NCI-H2107 treated with DMSO at 0.1 percent for 48 hours (cell line): Measurements from ENCODE around the gene ANKRD60.

Experiments
- DNase-seq: peaks from one replicate; lab custom pipeline; 2025; ENCODE audit not compliant: unreplicated experiment; lab: John Stamatoyannopoulos, UW

Gene ANKRD60

DNA sequence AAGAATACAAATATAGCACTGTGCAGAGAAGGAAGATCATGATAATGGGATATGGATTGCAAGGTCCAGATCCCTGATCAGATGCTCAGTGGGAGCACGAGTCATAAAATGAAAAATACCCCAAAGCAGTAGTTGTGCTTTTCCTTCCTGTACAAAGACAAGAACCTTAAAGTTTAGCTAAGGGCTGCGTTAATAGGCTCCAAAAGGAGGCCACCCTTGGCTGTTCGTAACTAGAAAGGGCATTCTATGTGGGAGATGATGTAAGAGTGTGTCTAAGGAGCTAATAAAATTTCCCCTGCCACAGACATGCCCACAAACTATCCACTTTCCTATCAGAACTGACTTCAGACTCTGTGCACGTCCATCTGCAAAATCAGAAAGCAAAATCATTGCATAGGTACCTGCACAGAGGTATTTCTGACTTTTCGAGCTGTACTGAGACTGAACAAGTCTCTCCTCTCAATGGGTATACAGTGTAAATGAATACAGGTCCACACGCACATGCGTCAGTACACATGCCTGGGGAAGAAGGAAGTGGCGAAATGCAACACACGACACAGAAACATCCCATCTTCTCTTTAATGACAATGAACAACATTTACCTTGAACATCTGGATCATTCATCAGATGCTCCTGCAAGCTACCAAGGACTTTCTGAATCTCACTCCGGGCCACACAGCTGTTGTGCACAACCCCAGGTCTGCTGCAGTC, 16.9 kb upstream of the ANKRD60 start:
- no peak for DNase-seq

GRCh38 chr20:58244517-58245030, 16.1 kb upstream of the ANKRD60 start:
- DNase-seq = no peak

DNA sequence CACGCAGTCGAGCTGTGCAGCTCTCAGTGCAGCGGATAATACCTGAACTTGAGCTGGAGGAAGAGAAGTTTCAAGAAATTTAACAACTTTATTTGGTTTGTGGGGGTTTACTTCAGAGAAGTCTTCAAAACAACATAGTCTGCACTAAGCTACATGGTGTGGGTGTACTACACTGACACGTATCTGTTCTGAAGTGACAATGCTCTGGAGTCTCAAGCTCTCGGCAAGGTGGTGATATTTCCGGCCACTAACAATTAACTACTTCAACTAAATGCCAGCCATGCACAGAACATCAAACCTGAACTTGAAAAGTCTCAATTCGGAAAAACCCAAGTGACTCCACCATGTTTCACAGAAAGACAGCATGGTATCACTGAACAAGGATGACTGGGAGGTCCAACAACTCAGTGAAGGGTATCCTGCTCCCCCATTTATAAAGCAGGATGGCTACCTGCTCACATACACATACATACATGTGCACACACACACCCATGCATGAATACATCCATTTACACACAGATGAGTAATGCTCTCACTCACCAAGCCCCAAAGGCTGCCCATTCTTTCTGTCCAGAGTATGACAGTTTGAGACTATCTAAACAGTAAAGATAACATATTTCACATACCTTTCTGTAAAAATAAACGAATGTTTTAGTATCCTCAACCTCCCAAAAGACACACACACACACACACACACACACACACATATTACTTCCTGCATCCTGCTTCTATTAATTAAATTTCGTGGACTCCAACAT, 15.4 kb upstream of the ANKRD60 start:
- DNase-seq = no peak

DNA sequence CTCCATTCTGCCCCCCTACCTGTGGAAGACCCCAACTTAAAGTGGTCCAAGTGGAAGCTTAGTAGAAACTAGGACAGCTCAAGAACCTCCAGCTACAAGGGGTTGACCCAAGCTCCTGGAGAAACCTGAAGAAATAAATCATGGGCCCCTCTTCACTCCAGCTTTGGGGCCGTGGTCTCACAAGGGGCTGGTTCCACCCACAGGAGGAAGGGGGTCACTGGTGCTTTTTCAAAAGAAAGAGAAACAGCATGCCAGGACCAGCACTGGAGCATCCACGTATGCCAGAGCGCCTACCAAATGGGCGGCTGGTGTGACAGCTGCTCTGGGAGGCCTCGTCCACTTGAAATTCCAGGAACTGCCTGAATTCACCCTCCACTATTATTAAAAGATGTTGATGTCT, 14.4 kb upstream of the ANKRD60 start:
- DNase-seq = no peak

- no peak for DNase-seq
Measured at GRCh38 chr20:58241766-58242465, 13.5 kb upstream of the ANKRD60 start.

DNA sequence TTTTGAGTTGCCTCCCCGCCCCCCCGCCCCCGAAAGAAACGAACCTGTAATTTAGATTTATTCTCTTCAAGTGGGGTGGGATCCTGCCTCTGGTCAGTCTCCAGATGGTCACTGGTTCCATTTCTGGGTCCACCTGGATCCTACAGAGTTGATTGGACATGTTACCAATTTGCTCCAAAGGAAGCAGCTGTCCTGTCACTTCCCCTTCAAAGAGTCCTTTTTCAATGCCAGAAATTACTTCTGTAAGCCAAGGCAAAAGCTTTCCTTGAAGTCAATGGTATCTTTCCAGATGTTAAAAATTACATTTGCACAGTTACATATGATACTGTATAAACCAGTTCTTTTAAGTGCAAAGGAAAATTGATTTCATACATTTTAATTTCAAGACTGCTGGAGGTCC, 12.0 kb upstream of the ANKRD60 start:
- no peak for DNase-seq

GRCh38 chr20:58239216-58239615, 10.8 kb upstream of the ANKRD60 start:
- no peak for DNase-seq

DNA sequence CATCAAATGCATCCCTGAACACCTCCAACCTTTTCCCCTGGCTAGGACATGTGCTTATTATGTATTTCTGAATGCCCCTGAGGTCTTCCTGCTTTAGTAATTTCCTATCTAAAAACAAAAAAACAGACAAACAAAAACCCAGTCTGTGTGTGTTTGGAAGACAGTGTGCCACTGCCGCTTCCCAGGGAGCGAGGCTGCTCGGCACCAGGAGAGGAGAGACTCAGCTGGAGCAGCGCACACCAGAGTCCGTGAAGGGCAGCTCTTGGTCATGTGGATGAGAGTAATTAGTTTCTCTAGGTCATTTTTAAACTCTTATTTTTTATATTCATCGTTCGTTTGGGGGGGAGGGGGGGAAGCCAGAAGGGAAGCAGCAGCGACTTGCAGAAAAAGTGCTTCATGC, 10.0 kb upstream of the ANKRD60 start:
- DNase-seq = no peak

DNA sequence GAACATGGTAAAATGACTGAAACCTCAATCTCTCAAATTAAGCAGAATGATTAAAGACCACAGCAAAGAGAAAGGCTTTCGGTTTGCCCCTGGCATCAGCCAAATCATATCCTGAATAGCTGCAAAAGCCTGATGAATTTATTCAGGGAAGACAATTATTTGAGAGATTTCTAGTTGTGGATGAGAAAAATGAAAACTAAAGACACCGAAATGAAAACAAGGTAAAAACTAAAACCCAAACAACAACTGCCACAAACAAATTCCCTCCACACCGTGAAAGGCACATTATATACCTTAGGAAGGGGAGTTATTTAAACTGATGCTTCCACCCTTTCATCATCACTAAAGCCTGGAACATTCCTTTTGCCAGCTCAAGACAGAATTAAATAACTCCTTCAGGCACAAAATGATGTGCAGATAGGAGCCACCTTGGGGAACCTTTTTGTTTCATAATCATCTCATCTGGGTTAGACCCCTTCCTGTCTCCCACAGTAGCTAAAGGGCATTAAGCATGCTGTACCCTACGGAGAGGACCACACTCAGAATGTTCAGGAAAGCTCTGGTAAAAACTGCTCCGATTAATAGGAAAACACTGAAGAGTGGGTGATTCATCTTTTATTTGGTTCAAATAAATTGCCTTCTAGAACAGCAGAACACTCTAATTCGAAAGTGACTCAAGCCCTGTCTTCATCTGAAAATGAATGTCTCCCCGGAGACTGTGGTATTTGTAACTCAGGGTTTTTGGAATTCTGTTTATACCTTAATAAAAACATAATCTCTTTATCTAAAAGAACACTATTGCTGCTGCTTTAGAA, 9.1 kb upstream of the ANKRD60 start:
- no peak for DNase-seq

DNA sequence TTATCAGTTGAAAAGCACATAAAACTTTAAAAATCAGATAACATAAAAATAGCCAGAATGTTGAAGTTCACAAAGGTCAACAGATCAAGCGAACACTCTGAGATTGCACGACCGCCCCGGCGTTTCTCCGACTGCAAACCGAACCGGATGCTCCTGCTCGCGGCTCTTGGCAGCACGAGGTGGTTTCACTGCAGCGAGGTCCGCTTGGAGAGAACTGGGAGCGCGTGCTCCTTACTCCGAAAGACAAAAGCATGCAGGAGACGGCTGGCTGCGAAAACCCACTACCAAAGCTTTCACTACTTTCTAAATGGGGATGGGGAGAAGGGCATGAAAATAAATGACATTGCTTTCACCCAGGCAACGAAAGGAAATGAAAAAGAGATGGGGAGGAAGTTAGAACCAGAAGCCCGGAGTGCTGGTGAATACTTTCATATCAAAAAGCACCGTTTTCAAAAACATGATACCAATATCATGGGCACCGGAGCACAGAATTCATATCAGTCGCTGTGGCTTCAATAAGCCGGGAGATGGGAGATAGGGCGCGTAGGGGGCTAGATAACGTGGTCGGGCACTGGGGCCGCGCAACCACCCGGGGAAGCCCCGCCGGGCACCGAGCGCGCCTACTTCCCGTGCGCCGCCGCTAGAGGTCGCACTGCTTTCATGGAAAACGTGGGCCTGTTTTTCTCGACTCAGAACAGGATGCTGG, 8.3 kb upstream of the ANKRD60 start:
- peak; percentile 28 for DNase-seq

GRCh38 chr20:58235010-58235409, 6.6 kb upstream of the ANKRD60 start:
- no peak for DNase-seq

DNA sequence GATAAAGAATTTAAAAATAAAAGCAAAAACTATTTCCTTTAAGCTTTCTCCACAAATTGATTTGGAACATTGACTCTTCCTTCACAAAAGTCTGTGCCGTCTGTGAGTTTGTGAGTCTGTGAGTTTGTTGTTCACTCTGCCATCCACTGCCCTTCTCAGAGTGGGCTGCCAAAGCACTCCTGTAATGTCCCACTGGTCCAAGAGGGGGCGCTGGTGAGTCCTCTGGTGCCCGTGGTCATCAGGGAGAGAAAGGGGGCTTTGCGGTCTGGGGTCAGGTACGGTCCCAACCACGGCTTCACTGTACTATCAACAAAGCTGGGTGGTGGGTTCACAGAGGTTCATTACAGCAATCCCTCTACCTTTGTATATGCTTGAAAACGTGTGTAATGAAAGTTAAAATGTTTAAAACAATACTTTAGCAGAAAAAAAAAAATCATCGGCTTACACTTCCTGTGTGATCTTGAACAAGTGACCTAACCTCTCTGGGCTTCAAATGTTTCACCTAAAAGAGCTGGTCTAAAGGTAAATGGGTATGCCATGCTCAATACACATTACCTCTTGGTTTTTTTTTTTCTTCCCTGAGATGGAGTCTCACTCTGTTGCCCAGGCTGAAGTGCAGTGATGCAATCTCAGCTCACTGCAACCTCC, 5.6 kb upstream of the ANKRD60 start:
- no peak for DNase-seq

- no peak for DNase-seq
Measured at GRCh38 chr20:58233393-58233792, 4.9 kb upstream of the ANKRD60 start.

- no peak for DNase-seq
Measured at GRCh38 chr20:58231683-58232082, 3.2 kb upstream of the ANKRD60 start.

DNA sequence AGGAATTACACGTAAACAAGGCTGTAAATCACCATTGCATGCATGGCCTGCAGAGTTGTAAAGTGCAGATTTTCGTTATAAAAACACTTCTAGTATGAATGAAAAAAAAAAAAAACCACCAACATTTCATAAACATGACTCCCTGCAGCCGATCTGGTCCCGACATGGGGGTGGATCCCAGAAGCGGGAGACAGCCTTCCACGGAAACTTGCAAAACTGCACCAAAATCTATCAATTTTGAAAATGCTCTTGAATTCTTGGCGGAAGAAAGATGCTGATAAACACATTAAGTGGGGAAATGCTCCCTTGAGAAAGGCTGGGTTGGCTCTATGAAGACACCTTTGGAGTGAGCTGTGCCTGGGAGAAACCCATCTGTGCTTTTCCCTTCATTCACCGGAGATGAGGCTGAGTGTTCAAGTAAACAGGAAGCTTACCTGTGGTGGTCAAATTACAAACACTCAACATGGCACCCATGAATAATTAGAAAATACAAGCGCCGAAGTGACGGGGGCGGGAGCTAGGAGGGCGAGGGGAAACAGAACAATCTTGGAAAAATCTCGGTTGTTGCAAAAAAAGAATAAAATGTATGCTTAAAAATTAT, 845 bp upstream of the ANKRD60 start:
- DNase-seq = peak; percentile 81

GRCh38 chr20:58228103-58228483, 360 bp downstream of the ANKRD60 start:
- DNase-seq = no peak

DNA sequence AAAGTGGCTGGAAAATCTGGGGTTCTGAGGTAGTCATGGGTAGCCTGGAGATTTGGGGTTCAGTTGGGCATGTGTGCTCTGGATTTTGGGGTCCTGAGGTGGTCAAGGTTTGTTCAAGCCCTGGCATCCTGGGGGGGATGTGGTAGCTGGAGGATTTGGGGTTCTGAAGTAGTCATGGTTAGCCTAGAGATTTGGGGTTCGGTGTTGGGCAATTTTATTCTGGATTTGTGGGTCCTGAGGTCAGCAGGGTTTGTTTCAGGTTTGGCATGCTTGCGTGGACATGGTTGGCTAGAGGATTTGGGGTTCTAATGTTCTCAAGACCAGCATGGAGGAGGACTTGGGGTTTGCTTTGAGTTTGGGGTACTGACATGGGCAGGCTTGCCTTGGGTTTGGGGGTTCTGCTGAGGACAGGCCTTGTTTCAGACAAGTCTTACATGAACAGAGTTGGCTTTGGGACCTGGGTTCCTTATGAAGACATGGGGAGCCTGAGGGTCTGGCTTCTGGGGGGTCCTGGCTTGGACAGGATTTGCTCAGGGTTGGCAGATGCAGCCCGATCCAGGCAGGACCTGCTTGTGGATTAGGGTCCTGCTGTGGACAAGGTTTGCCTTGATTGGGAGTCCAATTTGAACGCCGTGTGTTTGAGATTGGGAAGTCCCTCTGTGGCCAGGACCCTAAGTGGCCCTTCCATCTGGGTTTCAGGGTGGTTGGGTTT, 906 bp downstream of the ANKRD60 start:
- DNase-seq = no peak

DNA sequence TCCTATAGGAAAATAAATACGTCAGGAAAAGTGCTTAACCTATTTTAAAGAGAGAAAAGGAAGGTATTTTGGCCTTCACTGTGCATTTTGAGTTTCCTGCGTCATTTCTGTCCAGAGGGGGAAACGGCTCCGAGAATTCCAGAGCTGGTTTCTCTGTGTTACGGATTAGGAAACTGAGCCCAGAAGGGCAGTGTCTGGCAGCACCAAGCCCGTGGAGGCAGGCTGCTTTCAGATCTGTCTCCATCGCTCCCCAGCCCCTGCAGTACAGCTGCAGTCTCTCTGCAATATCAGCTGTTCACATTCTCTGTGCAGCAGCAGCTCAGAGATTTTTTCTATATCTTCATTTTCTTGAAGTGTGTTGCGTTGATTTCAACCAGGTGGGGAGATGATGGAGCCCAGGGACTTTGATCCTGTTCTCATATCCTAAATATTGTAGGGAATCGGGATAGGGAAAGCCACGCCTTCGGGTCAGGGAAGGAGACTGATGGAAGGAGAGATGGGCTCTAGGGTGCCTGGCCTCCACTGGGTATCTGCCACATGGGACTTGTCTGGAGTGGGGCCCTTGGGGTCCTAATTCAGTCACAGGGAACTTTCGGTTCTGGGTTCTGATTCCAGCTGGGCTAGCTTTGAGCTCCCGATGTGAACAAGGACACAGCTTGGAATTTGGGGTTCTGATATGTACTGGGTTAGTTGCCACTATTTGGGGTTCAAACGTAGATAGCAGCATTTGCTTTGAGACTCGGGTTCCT, 2.8 kb downstream of the ANKRD60 start:
- no peak for DNase-seq
